NCI-H2029 (cell line): ENCODE data around the gene ITPR2.
"Not testable (repeated sequence)": the region's sequence is repeated elsewhere in the genome, so short reads cannot be mapped to it uniquely, and the experiment has no call there.

Experiments used
- DNase-seq: peaks from one replicate; lab custom pipeline; 2025; lab: John Stamatoyannopoulos, UW

ITPR2 gene

DNA sequence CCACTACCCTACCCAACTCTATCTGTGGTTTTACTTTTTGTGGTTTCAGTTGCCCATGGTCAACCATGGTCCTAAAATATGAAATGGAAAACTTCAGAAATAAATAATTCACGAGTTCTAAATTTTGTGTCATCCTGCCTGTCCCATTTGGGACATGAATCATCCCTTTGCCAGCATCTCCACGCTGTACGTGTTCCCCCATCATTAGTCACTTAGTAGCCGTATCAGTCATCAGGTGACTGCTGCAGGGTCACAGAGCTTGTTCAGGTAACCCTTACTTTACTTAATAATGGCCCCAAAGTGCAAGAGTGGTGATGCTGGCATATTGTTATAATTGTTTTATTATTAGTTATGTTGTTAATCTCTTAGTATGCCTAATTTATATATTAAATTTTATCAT is 209.9 kb downstream of the ITPR2 start:
- no peak for DNase-seq

DNA sequence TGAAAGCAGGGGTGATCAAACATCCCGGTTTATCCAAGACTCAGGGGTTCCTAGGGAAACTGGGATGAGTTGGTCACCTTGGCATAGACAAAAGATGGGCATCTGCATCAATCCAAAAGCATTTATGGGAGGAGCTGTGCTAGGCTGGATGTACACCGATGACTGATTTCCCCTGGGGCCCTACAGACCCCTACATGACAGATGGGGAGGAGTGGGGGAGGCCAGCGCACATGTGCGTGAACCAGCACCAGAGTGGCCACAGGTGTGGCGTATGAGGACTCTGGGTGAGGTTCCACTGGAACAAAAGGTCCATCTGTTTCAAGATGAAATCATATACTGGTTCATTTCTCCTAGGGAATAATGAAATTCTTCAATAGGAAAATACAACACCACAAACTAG is 210.4 kb downstream of the ITPR2 start:
- DNase-seq = no peak

DNA sequence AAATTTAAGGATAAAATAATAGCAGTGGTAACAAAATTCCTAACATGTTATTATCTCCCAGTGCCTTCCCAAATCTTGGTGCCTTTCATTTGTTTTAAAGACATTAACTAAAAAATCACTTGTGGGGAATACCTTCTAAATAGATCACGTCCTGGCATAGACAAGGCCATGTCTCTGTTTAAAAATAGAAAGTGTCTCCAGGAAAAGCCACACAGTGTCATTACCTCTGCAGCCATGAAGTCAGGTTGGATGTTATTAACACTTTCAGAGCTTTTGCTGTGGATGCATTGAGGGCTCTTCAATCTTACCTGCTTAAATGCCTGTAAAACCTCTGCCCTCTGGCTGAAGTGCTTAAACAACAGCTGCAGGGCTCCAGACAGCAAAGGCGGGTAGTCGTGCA is 211.1 kb downstream of the ITPR2 start:
- DNase-seq = no peak

DNA sequence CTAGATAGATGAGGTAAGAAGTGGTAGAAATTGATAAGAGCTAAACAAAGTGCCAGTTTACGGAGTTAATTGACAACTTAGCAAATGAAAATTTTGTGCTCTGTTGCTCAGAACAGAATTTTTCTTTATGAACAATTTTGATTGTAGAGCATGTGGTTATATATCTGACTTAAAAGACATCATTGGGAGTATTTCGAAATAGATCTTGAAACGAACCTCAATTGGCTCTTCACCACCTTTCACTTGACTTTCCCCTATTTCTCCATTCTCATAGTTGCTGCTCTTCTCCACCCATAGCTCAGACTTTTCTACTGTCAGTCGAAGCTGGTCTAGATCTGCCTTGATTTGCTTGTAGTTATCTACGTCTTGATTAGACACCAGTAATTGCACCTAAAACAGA is 212.1 kb downstream of the ITPR2 start:
- DNase-seq = no peak

DNA sequence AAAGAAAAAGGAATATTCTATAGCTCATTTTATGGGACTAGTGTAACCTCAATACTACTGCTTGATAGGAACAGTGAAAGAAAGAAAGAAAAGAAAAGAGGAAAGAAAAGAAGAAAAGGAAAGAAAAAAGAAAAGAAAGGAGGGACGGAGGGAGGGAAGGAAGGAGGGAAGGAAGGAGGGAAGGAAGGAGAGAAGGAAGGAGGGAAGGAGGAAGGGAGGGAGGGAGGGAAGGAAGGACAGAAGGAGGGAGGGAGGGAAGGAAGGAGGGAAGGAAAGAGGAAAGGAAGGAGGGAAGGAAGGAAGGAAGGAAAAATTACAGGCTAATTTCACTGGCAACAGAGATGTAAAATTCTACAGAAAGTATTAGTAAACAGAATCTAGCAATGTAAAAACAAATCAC is 215.5 kb downstream of the ITPR2 start:
- DNase-seq = no peak

DNA sequence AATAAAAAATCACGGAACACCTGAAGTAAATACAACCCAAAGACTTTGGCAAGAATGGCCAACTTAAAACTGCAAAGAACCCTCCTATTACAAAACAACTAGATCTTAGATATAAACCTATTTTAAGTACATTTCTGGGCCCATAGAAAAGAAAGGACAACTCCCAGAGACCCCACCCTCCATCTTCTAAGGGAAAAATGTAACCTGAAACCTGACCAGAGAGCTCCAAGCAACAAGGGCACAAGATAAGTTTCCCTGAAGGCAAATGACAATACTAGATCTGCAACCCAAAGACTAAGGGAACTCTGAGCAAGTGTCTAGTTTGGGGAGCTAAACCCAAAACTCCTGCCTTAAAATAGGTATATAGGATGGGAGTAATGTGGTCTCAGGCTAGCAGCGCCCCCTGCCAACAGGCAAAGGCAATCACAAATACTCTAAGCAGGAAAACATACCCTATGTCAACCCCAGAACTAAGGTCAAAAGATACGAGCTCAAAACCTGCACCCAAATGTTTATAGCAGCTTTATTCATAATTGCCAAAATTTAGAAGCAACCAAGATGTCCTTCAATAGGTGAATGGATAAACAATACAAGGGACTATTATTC is 218.9 kb downstream of the ITPR2 start:
- no peak for DNase-seq

DNA sequence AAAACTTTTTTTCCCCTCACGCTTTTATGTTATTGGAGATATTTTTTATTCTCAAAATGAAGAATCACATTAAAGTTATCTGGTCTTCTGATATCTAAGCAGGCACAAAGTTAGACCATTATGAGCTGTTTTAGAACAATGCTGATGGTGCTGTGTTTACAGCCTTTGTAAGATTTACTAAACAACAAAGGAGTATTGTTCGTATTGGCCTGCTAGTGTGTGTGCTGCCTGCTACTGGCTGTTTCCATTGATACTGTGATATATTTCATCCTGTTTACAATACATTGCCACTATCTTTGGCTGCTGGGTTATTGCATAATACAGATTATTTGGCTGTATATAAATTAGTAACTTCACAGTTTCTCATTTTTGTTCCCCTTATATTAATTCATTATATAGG is 220.8 kb downstream of the ITPR2 start:
- DNase-seq = no peak

DNA sequence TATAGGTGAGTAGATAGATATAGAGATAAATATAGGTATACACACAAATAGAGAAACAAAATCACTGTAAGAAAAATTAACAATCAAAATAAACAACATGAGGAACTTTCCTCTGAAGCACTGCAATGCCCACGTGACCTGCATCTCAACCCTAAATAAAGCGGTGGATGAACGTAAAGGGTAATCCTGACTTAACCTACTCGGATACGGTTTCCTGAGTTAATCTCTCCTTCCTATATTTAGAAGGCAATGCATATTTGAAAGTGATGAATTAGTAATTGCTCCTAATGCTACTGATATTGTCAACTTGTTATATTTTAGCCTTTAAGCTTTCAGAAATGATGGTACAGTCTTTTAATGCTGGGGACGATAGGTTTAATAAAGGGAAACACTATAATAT is 221.4 kb downstream of the ITPR2 start:
- no peak for DNase-seq

DNA sequence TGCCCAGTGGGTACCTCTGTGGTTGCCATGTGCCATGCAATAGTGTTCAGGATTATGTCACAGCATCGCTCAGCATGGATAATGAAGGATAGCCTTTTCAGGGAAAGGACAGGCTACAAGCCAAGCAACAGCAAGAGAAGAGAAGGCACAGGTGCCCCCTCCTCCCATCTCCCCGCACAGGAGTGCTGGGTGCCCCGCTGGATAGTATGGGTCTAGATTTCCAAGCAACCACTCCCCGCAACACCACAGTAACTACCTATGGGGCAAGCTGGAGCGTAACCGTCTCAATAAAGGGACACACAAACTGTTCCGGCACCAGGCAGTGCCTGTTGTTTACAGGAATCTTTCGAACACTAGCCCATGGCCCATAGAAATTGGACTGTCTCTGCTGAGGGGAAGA is 222.2 kb downstream of the ITPR2 start:
- DNase-seq = no peak

DNA sequence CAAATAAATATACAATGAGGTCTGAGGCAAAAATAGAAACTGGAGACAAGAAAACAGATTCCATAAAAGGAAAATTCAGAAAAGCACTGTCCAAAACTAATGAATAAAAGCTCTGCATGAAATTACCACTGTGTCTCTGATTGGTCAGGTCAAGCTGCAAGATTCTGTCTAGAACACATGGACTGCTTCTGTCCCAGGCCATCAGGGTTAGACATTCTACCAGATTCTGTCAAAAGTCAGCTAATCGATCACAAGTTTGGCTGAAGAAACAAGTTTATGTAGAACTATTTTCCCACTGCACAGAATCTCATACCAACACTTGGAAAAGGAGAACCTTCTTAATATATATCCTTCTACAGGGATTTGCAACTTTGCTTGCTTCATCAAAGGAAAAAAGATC is 223.0 kb downstream of the ITPR2 start:
- no peak for DNase-seq

DNA sequence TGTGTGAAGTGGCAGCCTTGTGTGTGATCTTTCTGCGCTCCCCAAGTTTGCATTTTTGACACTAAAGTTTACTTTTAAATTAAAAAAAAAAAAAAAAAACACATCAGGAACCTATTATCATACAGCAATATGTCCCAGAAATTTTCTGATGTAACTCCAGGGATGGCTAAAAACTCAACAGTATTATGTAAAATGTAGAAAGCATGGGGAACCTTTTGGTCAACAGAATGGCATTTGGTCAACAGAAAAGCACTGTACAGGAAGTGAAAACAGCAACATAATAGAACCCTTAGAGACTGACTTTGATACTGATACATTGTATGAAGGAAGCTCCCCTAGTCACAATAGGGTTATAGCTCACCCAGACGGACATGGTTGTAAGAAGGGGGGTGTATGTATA is 224.3 kb downstream of the ITPR2 start:
- no peak for DNase-seq

DNA sequence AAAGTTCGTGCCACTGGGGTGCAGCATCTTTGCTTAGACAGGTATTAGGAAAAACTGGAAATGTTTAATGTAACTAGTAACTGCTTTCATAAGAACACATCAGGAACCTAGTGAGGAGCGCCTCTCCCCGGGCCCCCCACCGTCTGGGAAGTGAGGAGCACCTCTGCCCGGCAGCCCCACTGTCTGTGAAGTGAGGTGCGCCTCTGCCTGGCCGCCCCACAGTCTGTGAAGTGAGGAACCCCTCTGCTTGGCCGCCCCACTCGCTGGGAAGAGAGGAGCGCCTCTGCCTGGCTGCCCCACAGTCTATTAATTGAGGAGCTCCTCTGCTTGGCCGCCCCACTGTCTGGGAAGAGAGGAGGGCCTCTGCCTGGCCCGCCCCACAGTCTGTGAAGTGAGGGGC is 224.7 kb downstream of the ITPR2 start:
- DNase-seq = no peak

DNA sequence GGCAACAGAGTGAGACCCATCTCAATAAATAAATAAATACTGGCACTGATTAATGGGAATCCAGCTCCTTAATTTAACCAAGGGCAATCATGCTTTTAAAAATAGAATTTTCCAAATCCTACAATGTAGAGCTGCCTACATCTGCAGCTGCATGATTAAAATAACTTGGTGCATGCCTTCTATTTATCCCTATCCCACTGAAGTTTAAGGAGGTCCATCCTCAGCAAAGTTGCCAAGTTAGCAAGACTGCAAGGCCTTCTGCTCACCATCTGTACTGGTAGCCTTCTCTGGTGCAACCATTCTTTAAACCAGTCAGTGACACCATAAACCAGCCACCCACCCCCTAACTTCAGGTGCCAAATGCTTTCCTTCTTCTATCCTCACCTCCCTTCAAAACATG is 226.1 kb downstream of the ITPR2 start:
- no peak for DNase-seq

DNA sequence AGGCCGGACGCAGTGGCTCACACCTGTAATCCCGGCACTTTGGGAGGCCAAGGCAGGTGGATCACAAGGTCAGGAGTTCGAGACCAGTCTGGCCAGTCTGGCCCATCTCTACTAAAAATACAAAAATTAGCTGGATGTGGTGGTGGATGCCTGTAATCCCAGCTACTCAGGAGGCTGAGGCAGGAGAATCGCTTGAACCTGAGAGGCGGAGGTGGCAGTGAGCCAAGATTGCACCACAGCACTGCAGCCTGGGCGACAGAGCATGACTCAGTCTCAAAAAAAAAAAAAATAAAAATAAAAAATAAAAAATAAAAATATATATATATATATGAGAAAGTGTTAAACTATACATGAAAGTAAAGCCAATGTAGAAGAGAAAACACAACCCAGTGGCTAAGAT is 228.2 kb downstream of the ITPR2 start:
- not testable (repeated sequence) for DNase-seq

DNA sequence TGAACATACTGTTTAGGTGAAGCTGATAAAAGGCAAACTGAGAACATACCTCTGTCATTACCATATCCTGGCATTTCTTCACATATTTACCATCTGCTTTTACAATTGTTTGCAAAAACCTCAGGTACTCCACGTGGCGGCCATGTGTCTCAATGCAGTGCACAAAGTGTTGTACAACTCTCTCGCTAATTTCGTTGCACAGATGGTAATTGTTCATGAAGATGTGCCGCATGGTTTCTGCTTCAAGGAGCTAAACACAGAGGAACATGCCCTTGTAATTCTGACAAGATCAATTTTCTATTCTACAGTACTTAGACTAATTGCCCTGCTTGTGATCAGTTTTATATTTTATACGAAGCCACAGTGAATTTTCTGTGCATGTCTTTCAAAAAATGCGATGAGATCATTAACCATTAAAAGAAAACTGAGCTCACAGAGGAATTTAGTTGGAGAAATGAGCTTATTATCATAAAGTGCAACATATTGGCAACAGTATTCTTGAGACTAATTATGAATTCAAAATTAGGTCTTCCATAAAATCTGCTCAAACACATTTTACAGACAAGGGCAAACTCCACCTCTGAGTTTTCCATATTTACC is 233.8 kb downstream of the ITPR2 start:
- no peak for DNase-seq

DNA sequence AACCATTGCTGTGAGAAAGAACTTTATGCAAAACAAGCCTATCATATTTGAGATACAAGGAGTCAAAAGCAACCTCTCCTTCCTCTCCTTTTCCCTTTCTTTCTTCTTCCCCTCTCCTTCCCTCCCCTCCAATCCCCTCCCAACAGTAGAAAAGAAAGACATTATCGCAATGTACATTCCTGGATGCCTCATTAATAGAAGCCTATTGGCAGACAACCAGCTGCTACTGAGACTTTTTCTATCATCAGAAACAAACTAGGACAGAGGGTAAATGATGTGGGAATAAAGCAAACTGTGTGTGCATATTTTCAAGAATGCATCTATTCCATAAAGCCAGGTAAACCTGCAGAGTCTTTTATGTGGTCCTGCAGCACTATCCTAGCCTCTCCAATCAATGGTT is 237.2 kb downstream of the ITPR2 start:
- no peak for DNase-seq

DNA sequence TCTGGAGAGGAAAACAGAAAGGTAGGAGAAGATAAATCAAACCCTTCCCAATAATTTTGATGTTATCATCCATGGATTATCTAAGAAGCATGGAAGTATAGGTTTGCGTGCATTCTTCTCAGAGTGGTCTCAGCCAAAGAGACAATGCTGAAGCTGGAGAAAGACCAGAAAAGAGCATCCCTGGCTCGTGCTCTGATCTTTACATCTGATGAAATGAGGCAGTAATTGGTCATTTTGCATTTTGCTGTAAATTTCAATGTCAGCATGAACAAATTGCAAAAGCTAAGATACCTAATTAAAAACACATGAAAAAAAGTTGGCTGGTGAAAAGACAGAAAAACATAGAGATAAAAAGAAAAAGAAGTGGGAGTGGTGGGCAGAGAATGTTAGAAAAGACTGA is 252.4 kb downstream of the ITPR2 start:
- no peak for DNase-seq

DNA sequence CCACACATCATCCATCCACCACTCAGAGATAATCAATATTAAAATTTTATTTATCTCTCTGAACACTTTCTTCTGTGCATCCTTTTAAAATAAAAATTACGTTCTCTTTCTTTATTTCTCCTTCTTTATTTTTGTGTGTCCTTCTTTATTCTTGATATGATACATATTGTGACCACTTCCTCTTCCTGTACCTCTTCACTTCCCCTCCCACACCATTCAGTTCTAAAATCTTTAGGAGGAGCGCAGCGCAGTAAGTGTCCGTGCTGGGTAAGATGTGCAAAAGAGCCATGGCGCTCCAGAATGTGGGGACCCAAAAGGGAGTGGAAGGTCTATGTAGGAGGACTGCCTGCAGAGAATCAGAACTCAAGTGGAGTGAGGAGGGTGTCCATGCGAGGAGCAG is 256.7 kb downstream of the ITPR2 start:
- DNase-seq = no peak

DNA sequence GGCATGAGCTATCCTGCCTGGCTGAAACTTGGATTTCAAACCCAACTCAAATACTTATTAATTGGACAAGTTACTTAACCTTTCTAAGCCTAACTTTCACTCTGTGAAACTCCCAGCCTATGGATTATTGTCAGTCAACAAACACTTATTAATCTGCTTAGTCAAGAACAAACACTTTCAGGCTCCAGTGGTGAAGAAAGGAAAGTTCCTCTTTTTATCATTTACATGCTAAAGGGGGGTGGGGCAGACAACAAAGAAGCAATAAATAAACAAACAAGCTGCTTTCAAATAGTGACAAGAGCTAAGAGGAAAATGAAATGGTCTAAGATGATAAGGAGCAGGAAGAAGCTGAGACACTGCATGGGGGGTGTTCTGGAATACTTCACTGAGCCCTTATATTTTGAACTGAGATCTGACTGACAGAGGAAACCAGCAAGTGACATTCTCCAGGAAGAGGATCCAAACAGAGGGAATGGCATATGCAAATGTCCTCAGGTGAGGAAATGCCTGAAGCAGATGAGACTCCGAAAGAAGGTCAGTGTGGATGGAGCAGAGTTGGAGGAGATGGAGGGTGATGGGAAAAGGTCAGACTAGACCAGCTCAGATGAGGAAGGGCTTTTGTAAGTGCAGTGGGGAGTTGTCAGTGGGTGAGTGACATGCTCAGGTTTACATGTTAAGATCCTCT is 259.6 kb downstream of the ITPR2 start:
- DNase-seq = no peak

DNA sequence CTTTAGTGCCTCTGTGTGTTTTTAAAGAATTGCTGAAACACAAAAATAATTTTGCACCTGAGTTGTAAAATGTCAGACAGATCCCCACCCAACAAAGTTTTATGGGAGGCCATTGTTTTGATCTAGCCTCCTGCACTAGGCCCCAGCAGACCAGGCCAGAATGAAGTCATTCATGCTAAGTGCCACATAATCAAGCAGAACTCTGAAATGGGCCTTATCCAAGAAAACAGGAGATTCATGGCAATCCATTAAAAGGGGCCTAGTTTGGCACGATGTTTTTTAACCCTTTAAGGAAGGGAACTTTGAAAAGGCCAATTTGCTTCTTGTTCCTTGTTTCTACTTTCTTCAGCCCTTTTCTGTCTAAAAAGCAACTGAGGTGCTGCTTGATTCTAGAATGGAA is 260.9 kb downstream of the ITPR2 start:
- no peak for DNase-seq

DNA sequence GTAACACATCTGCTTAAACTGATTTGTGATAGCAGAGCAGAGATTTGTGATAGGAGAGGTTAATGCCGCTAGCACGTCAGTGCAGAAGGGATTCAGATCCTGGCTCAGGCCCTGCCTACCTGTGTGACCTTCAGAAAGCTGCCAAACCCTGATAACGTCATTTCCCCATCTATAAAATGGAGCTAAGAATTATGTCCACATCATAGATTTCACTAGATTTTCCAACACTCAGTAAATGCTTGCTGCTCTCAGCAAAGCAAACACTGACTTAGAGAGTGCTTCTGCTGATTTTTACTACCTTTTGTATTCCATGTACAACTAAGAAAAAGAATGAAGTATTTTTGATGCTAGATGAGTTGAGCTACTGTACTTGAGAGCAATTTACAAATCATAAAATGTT is 261.4 kb downstream of the ITPR2 start:
- no peak for DNase-seq

DNA sequence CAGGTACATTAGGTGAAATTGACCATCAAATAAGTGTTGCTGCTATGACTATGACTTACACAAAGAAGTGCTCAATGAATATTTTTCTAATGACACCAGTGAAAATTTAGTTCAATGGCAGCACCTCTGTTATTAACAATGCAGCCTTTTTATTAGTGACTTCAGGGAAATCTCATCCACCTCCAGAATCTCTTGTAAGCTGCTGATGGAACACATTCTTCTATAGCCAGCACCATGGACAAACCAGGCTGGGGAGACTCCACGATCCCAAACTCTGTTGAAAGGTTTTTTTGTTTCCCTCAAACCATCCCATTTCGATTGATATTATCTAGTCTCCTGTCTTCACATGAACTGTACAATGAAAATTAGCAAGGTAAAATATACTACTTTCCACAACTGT is 265.9 kb downstream of the ITPR2 start:
- no peak for DNase-seq

DNA sequence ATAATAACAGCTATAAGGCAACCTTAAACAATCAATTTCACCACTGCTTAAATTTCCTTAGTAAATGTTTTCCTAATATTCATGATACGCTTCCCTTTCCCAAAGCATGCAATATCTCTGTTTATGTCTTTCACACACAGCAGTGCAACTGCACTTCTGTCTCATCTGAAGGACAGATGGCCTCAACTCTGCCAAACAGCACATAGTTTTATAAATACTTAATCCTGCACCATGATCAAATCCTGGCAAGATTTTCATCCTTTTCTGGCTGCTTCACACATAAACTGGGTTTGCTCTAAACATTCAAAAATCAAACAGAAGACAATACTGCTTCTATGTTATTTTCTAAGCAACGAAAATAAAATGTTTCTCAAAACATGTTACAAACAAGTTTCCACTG is 266.3 kb downstream of the ITPR2 start:
- DNase-seq = no peak

DNA sequence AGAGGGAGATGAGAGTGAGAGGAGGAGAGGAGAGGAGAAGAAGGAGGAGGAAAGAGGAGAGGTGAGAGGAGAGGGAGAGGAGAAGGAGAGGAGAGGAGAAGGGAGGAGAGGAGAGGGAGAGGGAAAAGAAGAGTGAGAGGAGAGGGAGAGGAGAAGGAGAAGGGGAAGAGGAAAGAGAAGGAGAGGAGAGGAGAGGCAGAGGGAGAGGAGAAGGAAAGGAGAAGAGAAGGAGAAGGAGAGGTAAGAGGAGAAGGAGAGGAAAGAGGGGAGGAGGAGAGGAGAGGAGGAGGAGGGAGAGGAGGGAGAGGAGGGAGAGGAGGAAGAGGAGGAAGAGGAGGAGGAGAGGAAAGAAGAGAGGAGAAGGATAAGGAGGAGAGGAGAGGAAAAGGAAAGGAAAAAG is 266.8 kb downstream of the ITPR2 start:
- DNase-seq = no peak
